Measurements from ENCODE around the gene ZNF22. TPM values are rescaled to one million over a fixed set of nuclear protein-coding genes. Genes with fewer than 3 reads are reported as not detected.

ZNF22 gene
- total RNA-seq, 1 experiment from 2014 or later: 13.5 TPM

DNA sequence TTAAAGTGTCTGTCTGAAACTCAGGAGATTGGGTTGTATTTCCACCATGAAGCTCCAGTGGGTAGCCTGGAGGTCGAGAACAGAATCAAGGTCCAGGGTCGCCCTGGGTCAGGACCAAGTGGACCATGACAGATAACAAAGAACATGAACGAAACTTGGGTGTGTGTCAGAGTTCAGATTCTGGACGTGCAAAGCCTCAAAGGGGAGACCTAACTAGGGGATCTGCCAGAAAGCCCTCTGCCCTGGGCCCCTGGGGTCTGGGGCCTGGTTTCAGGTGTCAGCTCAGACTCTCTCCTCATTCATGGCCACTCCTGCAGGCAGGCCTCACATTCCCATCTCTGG is 39.5 kb upstream of the ZNF22 start:
- H4K20me1 ChIP-seq (ENCODE audit: insufficient read depth): no peaks in the 10 kb centered on the region
- TF ChIP-seq EZH2 (IDR thresholded peaks at IDR 0.05): no peak
- TF ChIP-seq EGR1 (IDR thresholded peaks at IDR 0.05; ENCODE audit: low read depth): no peak
- no peak for TF ChIP-seq ZFX (IDR thresholded peaks at IDR 0.05)
- no peak for TF ChIP-seq TCF7L2 (IDR thresholded peaks at IDR 0.05; ENCODE audit: borderline replicate concordance, extremely low read depth, insufficient read depth, insufficient read length)
- no peak for TF ChIP-seq SRF (IDR thresholded peaks at IDR 0.05; ENCODE audit: low read depth)
- TF ChIP-seq, protein P1, sequence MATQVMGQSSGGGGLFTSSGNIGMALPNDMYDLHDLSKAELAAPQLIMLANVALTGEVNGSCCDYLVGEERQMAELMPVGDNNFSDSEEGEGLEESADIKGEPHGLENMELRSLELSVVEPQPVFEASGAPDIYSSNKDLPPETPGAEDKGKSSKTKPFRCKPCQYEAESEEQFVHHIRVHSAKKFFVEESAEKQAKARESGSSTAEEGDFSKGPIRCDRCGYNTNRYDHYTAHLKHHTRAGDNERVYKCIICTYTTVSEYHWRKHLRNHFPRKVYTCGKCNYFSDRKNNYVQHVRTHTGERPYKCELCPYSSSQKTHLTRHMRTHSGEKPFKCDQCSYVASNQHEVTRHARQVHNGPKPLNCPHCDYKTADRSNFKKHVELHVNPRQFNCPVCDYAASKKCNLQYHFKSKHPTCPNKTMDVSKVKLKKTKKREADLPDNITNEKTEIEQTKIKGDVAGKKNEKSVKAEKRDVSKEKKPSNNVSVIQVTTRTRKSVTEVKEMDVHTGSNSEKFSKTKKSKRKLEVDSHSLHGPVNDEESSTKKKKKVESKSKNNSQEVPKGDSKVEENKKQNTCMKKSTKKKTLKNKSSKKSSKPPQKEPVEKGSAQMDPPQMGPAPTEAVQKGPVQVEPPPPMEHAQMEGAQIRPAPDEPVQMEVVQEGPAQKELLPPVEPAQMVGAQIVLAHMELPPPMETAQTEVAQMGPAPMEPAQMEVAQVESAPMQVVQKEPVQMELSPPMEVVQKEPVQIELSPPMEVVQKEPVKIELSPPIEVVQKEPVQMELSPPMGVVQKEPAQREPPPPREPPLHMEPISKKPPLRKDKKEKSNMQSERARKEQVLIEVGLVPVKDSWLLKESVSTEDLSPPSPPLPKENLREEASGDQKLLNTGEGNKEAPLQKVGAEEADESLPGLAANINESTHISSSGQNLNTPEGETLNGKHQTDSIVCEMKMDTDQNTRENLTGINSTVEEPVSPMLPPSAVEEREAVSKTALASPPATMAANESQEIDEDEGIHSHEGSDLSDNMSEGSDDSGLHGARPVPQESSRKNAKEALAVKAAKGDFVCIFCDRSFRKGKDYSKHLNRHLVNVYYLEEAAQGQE (IDR thresholded peaks at IDR 0.05; ENCODE audit: low read depth): no peak
- no peak for TF ChIP-seq FOSL1 (IDR thresholded peaks at IDR 0.05; ENCODE audit: low read depth)
- TF ChIP-seq YY1 (IDR thresholded peaks at IDR 0.05; ENCODE audit: extremely low read depth, insufficient replicate concordance, low read depth, low read length): no peak
- no peak for TF ChIP-seq EZH2phosphoT487 (IDR thresholded peaks at IDR 0.05; ENCODE audit: borderline replicate concordance)
- no peak for TF ChIP-seq RAD21 (IDR thresholded peaks at IDR 0.05; ENCODE audit: low read depth)
- no peak for TF ChIP-seq CEBPB (IDR thresholded peaks at IDR 0.05; ENCODE audit: low read depth)
- no peak for TF ChIP-seq POLR2AphosphoS5 (IDR thresholded peaks at IDR 0.05; ENCODE audit: low read depth, low read length)
- no peak for TF ChIP-seq JUND (IDR thresholded peaks at IDR 0.05)
- TF ChIP-seq SIN3A (IDR thresholded peaks at IDR 0.05; ENCODE audit: low read depth): no peak
- TF ChIP-seq CTCF (IDR thresholded peaks at IDR 0.05 in 2 of 3, conservative IDR thresholded peaks at IDR 0.05 in 1 of 3; ENCODE audit: borderline replicate concordance in 1 of 3, insufficient read depth in 1 of 3, low read depth in 2 of 3, low read length in 2 of 3): no peak
- no peak for TF ChIP-seq ELF1 (IDR thresholded peaks at IDR 0.05; ENCODE audit: borderline replicate concordance, low read depth)
- TF ChIP-seq ZNF274 (IDR thresholded peaks at IDR 0.05; ENCODE audit: low read depth, low read length): no peak
- no peaks in the 10 kb centered on the region for H3K79me2 ChIP-seq (ENCODE audit: insufficient read depth, low read length)
- H3K27me3 ChIP-seq (ENCODE audit: insufficient read depth, low read length): no peaks in the 10 kb centered on the region
- no peak overlapping the region for H2AFZ ChIP-seq (ENCODE audit: low read depth, low read length, poor library complexity, severe bottlenecking)
- ATAC-seq: no peak
- no TSS peak for BruUV-seq (replicated peaks)
- H3K4me3 ChIP-seq (replicated peaks in 1 of 2; ENCODE audit: low read depth in 1 of 2, low read length in 2 of 2): no peak overlapping the region
- no peaks in the 10 kb centered on the region for H3K9me2 ChIP-seq (ENCODE audit: insufficient read depth)
- CTCF ChIA-PET: interaction anchor here (1.1 to 1.4 kb wide), 2 partner anchors 17 to 28 kb away, joined by 3 read pairs; partner anchors contain the start of gene DEPP1
- no peak for DNase-seq (ENCODE audit: low read depth, low spot score)
- no peaks in the 10 kb centered on the region for H3K36me3 ChIP-seq (ENCODE audit: control insufficient read depth in 1 of 2, insufficient read depth in 2 of 2, low read length in 2 of 2)
- no peak overlapping the region for H3K4me2 ChIP-seq (ENCODE audit: low read length)
- RAD21 ChIA-PET (ENCODE audit: low non-redundant PET in 1 of 2, low total read pairs in 2 of 2, uncharacterized antibody in 2 of 2, unreplicated experiment in 2 of 2): no interaction called here
- H3K27ac ChIP-seq (ENCODE audit: low read depth, low read length): no peak overlapping the region
- peaks cover 3 to 20% of the 10 kb centered on the region in 2 experiments; a peak in 3 of 4 replicates for H3K4me1 ChIP-seq (ENCODE audit: control insufficient read depth in 1 of 2, insufficient read depth in 2 of 2, low read length in 2 of 2)
- H3K9me3 ChIP-seq (ENCODE audit: control insufficient read depth in 1 of 2, insufficient read depth in 1 of 2, low read depth in 1 of 2, low read length in 2 of 2): no peaks in the 10 kb centered on the region
- POLR2A ChIA-PET: no interaction called here
- H3K9ac ChIP-seq (ENCODE audit: low read length): no peak overlapping the region
- intact Hi-C loops (cut with micrococcal nuclease): no loop called here
